AG10803 (cell line): ENCODE data around the gene RHOD.

Source experiments
- DNase-seq: peaks from one replicate; pipeline ENCODE4 v3.0.0; 2010; ENCODE audit warnings: low read depth
- H3K4me3 ChIP-seq: 2 replicates; pipeline ENCODE4 v1.5.1; 2011; ENCODE audit warnings: mild to moderate bottlenecking, low read length, control low read depth
- TF ChIP-seq, protein P1 (sequence below): conservative IDR thresholded peaks from 2 replicates; pipeline ENCODE4 v1.5.1; 2011; ENCODE audit warnings: mild to moderate bottlenecking, low read length, control low read depth, inconsistent platforms

RHOD gene

DNA sequence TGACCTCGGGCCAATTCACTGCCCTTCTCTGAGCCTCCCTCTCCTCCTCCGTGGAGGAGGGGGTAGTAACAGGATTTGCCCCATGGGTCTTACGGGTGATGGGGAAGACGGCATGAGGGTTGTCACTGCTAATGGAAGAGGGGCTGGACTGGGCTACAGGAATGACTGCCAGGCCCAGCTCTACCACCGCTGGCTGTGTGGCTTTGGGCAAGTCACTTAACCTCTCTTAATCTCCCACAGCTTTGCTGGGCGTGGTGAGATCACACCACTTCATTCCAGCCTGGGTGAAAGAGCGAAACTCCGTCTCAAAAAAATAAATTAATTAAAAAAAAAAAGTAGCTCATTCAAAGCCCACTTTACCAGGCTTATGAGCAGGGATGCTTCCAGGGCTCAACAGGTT lies 30.9 kb upstream of the RHOD start:
- DNase-seq: no peak
- no peak overlapping the region for H3K4me3 ChIP-seq
- TF ChIP-seq, protein P1, sequence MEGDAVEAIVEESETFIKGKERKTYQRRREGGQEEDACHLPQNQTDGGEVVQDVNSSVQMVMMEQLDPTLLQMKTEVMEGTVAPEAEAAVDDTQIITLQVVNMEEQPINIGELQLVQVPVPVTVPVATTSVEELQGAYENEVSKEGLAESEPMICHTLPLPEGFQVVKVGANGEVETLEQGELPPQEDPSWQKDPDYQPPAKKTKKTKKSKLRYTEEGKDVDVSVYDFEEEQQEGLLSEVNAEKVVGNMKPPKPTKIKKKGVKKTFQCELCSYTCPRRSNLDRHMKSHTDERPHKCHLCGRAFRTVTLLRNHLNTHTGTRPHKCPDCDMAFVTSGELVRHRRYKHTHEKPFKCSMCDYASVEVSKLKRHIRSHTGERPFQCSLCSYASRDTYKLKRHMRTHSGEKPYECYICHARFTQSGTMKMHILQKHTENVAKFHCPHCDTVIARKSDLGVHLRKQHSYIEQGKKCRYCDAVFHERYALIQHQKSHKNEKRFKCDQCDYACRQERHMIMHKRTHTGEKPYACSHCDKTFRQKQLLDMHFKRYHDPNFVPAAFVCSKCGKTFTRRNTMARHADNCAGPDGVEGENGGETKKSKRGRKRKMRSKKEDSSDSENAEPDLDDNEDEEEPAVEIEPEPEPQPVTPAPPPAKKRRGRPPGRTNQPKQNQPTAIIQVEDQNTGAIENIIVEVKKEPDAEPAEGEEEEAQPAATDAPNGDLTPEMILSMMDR: no peak

DNA sequence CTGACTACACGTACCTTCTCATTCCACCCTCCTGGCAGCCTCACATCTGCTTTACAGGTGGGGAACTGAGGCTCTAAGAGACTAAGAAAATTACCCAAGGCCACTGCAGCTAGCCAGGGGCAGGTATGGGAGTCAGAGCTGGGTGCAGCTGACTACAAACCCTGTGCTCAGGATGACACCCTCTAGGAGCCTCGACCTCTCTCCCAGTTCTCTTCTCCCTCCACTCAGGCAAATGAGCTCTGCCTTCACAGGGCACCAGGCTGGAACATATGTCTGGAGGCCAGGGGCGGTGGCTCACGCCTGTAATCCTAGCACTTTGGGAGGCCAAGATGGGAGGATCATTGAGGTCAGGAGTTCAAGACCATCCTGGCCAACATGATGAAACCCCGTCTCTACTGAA lies 29.7 kb upstream of the RHOD start:
- TF ChIP-seq, protein P1: no peak
- no peak overlapping the region for H3K4me3 ChIP-seq
- DNase-seq: no peak

DNA sequence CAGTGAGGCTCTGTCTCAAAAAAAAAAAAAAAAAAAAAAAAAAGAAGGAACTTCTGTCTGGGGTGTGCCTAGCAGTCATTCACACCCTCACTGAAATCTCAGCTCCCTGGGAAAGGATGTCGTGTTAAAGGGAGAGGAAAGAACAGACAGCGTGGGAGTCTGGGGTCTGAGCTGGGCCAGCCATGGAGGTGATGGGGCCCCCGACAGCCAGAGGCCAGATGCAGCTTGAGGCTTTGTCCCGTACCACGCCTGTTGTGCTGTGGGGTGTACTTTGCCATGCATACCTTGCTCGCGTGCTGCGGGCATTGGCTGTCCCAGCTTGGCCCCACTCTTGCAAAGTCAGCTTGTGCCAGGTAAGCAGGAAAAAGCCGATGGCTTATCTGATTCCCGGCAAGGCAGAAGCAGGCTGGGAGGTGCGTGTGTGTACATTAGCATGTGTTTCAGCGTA lies 29.1 kb upstream of the RHOD start:
- no peak for DNase-seq
- H3K4me3 ChIP-seq: no peak overlapping the region
- TF ChIP-seq, protein P1: no peak

DNA sequence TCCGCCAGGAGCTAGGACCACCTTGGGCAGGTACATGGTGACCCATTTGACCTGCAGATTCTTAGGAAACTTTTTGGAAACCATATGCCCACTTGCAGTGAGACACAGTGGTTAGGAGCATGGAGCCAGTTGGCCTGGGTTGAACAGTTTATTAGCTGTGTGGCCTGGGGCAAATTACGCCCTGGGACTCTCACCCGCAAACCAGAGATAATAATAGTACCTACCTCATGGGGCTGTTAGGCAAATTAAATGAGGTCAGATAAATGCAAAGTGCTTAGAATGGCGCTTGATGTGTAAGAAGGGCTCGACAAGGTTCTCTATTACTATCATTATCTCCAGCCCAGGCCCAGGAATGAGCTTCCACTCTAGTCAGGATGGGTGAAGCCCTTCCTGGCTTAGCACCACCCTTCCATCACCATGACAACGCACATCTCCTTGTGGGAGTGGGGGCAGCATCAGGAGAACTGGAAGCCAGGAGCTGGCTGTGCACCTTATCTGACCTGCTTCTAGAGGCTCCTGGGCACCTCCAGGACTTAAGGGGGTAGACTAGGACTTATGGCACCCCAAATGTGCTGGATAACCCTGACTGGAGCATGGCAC lies 28.6 kb upstream of the RHOD start:
- H3K4me3 ChIP-seq: no peak overlapping the region
- TF ChIP-seq, protein P1: no peak

DNA sequence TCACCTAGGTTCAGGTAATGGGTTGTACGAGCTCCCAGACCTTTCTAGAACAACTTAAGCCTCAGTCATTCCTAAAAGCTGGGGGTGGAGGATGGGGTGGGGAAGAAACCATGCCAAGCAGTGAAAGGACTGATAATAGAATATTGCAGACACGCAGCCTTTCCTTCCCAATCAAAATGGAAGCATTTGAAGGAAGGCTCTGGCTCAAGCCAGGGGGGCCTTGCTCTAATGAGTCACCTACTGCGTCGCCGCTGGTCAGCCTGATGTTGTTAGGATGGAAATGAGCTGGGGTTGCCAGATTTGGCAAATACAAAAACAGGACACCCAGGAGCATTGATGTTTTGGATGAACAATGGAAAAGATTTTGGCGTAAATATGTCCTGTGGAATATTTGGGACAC lies 27.5 kb upstream of the RHOD start:
- DNase-seq: no peak
- H3K4me3 ChIP-seq: no peak overlapping the region

More for the DNA sequence above, 28.6 kb upstream of the RHOD start:
- no peak for DNase-seq

DNA sequence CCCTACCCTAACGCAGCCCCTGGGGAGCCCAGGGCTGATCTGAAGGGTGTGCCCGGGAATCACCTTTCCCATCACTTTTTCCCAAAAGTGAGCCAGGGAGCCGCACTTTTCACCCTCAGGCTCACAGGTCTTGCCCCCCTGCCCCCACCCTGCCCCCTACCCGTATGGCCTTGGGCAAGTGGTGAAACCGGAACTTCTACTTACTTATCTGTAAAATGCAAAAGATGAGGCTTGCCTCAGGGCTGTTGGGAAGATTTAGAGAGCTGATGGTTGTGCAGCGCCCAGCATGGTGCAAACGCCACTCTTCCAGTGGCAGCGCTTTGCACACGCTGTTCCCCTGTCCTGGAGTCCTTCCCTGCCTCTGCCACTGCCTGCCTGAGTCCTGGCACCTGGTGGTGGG lies 25.7 kb upstream of the RHOD start:
- TF ChIP-seq, protein P1: no peak
- H3K4me3 ChIP-seq: no peak overlapping the region
- DNase-seq: no peak

More for the DNA sequence above, 27.5 kb upstream of the RHOD start:
- TF ChIP-seq, protein P1: no peak

DNA sequence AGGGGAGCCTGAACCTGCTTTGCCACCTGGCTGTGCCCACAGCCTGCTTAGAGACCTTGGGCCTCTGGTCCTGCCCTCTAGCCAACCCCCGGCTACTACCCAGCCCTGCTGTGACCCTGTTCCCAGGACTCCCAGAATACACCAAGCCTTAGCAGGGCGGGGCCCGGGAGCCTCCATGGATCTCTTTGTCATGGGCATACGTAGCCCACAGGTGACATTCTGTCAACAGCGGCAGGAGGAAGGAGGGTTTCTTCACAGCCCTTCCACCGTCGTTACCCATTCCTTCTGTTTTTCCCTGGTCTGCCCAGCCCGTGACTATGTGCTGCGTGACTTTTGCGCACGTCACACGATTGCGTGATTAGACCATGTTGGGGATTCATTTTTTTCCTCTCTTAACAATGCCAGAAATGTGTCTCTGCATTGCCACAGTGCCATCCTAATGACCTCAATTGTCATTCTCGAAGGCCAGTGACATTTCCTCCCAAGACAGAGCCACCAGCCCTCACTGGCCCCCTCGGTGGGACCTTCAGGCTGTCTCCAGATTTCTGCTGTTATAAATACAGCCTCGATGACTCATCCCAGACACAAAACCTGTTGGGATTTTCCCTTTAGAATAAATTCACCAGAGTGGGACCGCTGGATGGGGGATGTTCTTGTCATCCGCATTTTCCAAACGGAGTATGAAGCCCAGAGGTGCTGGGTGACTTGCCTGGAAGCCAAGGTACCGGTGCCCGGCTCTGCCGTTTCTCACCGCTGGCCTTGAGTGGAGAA lies 24.7 kb upstream of the RHOD start:
- TF ChIP-seq, protein P1: no peak
- no peak overlapping the region for H3K4me3 ChIP-seq
- no peak for DNase-seq
